K562 (cell line): ENCODE data around the gene NPNT. TPM values are rescaled to one million over a fixed set of nuclear protein-coding genes. Genes with fewer than 3 reads are reported as not detected.
A peak's percentile ranks its signal among the peaks of the same experiment; 100 is the strongest.

Source experiments
- ARID2 ChIP-seq: fragments of 450-650 bp; IDR thresholded peaks from 2 replicates; pipeline ENCODE4 v1.6.1; 2017; ENCODE audit warnings: antibody characterized with exemption, mild to moderate bottlenecking
- ARID3A ChIP-seq: IDR thresholded peaks from 2 replicates; pipeline ENCODE4 v1.6.1; 2012; ENCODE audit warnings: low read depth, low read length, improper control_type of control experiment, borderline replicate concordance
- CCNT2 ChIP-seq: IDR thresholded peaks from 2 replicates; pipeline ENCODE4 v1.6.1; 2011; ENCODE audit warnings: borderline replicate concordance, low read depth, mild to moderate bottlenecking, moderate library complexity, mixed read lengths, low read length; ENCODE audit not compliant: insufficient read length; ENCODE audit errors: extremely low read depth
- E2F5 ChIP-seq: sonication (generic); formaldehyde crosslinking; IDR thresholded peaks from 2 replicates; pipeline ENCODE4 v1.8.0; 2022; ENCODE audit warnings: mild to moderate bottlenecking, missing genetic modification reagents
- ETS1 ChIP-seq: conservative IDR thresholded peaks from 2 replicates; pipeline ENCODE4 v1.6.1; 2011; ENCODE audit warnings: low read depth, mild to moderate bottlenecking, low read length; ENCODE audit not compliant: control insufficient read depth
- GABPB1 ChIP-seq: sonication (generic); formaldehyde crosslinking; IDR thresholded peaks from 2 replicates; pipeline ENCODE4 v1.8.0; 2022; ENCODE audit warnings: mild to moderate bottlenecking, missing genetic modification reagents
- HINFP ChIP-seq: fragments of 450-650 bp; conservative IDR thresholded peaks from 2 replicates; pipeline ENCODE4 v1.6.1; 2016; ENCODE audit warnings: missing genetic modification characterization, low read depth, mild to moderate bottlenecking, control low read depth, missing compliant biosample characterization
- HMG20B ChIP-seq: fragments of 250-450 bp; sonication (Bioruptor Pico); IDR thresholded peaks from 2 replicates; pipeline ENCODE4 v1.5.0; 2021; ENCODE audit warnings: mild to moderate bottlenecking
- IRF2 ChIP-seq: sonication (generic); formaldehyde crosslinking; IDR thresholded peaks from 2 replicates; pipeline ENCODE4 v1.8.1; 2022; ENCODE audit warnings: mild to moderate bottlenecking, missing genetic modification reagents
- NFE2 ChIP-seq: IDR thresholded peaks from 2 replicates; pipeline ENCODE4 v1.6.1; 2014; ENCODE audit warnings: antibody characterized with exemption, low read depth
- PBX2 ChIP-seq, 2 experiments: IDR thresholded peaks in 1 of 2; conservative IDR thresholded peaks in 1 of 2; 2 replicates each; pipeline ENCODE4 v1.6.1; 2016; ENCODE audit warnings: low read depth in 2 of 2, mild to moderate bottlenecking in 1 of 2, missing compliant biosample characterization in 1 of 2, missing genetic modification characterization in 1 of 2, moderate library complexity in 1 of 2
- POLR2A ChIP-seq: fragments of 450-650 bp; conservative IDR thresholded peaks from 2 replicates; pipeline ENCODE4 v1.6.1; 2016
- PPARD ChIP-seq: fragments of 250-450 bp; sonication (Bioruptor Pico); IDR thresholded peaks from 2 replicates; pipeline ENCODE4 v1.8.0; 2022; ENCODE audit warnings: inconsistent platforms, mild to moderate bottlenecking, moderate library complexity
- SMC3 ChIP-seq: conservative IDR thresholded peaks from 2 replicates; pipeline ENCODE4 v1.6.1; 2011; ENCODE audit warnings: low read depth, low read length, improper control_type of control experiment; ENCODE audit not compliant: insufficient read depth
- ZFP30 ChIP-seq: fragments of 250-450 bp; sonication (Bioruptor Pico); IDR thresholded peaks from 2 replicates; pipeline ENCODE4 v1.8.0; 2022; ENCODE audit warnings: moderate library complexity, mild to moderate bottlenecking, inconsistent platforms, borderline replicate concordance
- ZNF184 ChIP-seq: sonication (generic); formaldehyde crosslinking; IDR thresholded peaks from 2 replicates; pipeline ENCODE4 v1.5.0; 2020; ENCODE audit warnings: missing genetic modification reagents
- ZNF263 ChIP-seq: sonication (generic); formaldehyde crosslinking; IDR thresholded peaks from 2 replicates; pipeline ENCODE4 v1.8.0; 2022; ENCODE audit warnings: mild to moderate bottlenecking, missing genetic modification reagents, borderline replicate concordance
- ZNF644 ChIP-seq: fragments of 200-800 bp; sonication (Bioruptor generic); IDR thresholded peaks from 2 replicates; pipeline ENCODE4 v1.6.1; 2016; ENCODE audit warnings: low read depth, missing genetic modification characterization, missing compliant biosample characterization
- polyA plus RNA-seq, 8 experiments: library from polyadenylated mRNA; depleted of rRNA in 4 of 8; stranded (reverse) in 5 of 8; unstranded in 3 of 8; fragments of >200 nt; fragmentation: Nextera tagmentation in 2 of 8; fragmentation: Illumina TruSeq in 1 of 8; extraction: Ambion mirVana in 2 of 8; extraction: Trizol in 1 of 8; gene quantifications; 2 replicates each; pipeline versions ENCODE4 v1.2.1 to v1.2.3, GENCODE V29; 2011 to 2014; ENCODE audit warnings: inconsistent platforms in 1 of 8, missing spikeins in 1 of 8
- total RNA-seq, 7 experiments: library from RNA; depleted of rRNA in 6 of 7; stranded (reverse); fragments of >200 nt in 6 of 7; fragmentation: Illumina TruSeq in 2 of 7; extraction: Trizol in 2 of 7; gene quantifications; 2 replicates each; pipeline versions ENCODE4 v1.2.1 to v1.2.3, GENCODE V29; 2011 to 2021; ENCODE audit warnings: low replicate concordance in 1 of 7

NPNT gene
- total and polyA plus RNA-seq, 9 of the 15 experiments (the other 6 are each of a cell fraction or from before 2014, with no cell fraction given): 0.22 TPM; not detected in 8

GRCh38 chr4:105963461-105964400 lies 68.5 kb downstream of the NPNT start (continued):
- TF ChIP-seq IRF2: no peak
- TF ChIP-seq NFE2: peak; percentile 85
- no peak for TF ChIP-seq HMG20B (CRISPR knock-in tag)
- TF ChIP-seq ZNF644 (tag): no peak
- no peak for TF ChIP-seq ZFP30 (CRISPR knock-in tag)
- TF ChIP-seq ETS1: no peak
- TF ChIP-seq SMC3: no peak
- TF ChIP-seq ZNF263: no peak
- TF ChIP-seq CCNT2: peak; percentile 18
- no peak for TF ChIP-seq GABPB1 (CRISPR knock-in tag)
- TF ChIP-seq PBX2 (CRISPR knock-in tag; IDR thresholded peaks at IDR 0.05; ENCODE audit: low read depth): no peak
- TF ChIP-seq PBX2 (tag; conservative IDR thresholded peaks at IDR 0.05; ENCODE audit: low read depth): no peak
- TF ChIP-seq HINFP (tag): no peak
- no peak for TF ChIP-seq ARID2
- TF ChIP-seq ARID3A: 0 out of 2 replicates have a peak, but pooled peaks have one; percentile 21
- TF ChIP-seq E2F5: no peak
- TF ChIP-seq POLR2A: no peak
- no peak for TF ChIP-seq ZNF184 (CRISPR knock-in tag)
- no peak for TF ChIP-seq PPARD
